Endothelial cell of umbilical vein (primary cell): ENCODE results near the gene MATR3. TPM values are rescaled to one million over a fixed set of nuclear protein-coding genes. Genes with fewer than 3 reads are reported as not detected.

Experiments used
- BruUV-seq: library from RNA; stranded (reverse); fragments of 400-500 nt; replicated peaks from 2 replicates; lab custom pipeline; 2021; lab: Mats Ljungman, UMichigan
- CTCF ChIA-PET: fragments of 300-600, 350-600 bp; sonication (Branson Sonifier 250); formaldehyde crosslinking; loops from one replicate; lab custom pipeline; 2021; ENCODE audit warnings: antibody characterized with exemption, inconsistent platforms; lab: Charles Lee
- POLR2A ChIA-PET: fragments of 300-600, 350-600 bp; sonication (Branson Sonifier 250); formaldehyde crosslinking; loops from one replicate; lab custom pipeline; 2021; ENCODE audit warnings: antibody characterized with exemption, inconsistent platforms; lab: Charles Lee
- DNase-seq: peaks from one replicate; pipeline ENCODE4 v3.0.0-alpha.2; 2011; ENCODE audit warnings: low read depth, low spot score
- FAIRE-seq: peaks from 2 replicates; lab custom pipeline; 2011; peaks lifted over from hg19 to GRCh38; lab: Jason Lieb, UNC
- H2AFZ ChIP-seq: 2 replicates; pipeline ENCODE4 v1.6.0; 2012; ENCODE audit warnings: low read depth, low read length, control low read depth, inconsistent platforms
- H3K27ac ChIP-seq: 2 replicates; pipeline ENCODE4 v1.5.1; 2011; ENCODE audit warnings: low read depth, mild to moderate bottlenecking, control low read depth, low read length, moderate library complexity; ENCODE audit not compliant: insufficient read depth
- H3K27me3 ChIP-seq, 2 experiments: 2 replicates each; pipeline versions ENCODE4 v1.6.0 to v1.6.1; 2011; ENCODE audit warnings: low read length in 2 of 2, mixed read lengths in 1 of 2; ENCODE audit not compliant: control insufficient read depth in 2 of 2, insufficient read depth in 2 of 2
- H3K36me3 ChIP-seq, 2 experiments: 2 replicates in 1 of 2; 3 replicates in 1 of 2; pipeline ENCODE4 v1.5.1; 2011; ENCODE audit warnings: low read length in 2 of 2, mild to moderate bottlenecking in 1 of 2, moderate library complexity in 1 of 2; ENCODE audit not compliant: control insufficient read depth in 2 of 2, insufficient read depth in 2 of 2; ENCODE audit errors: extremely low read depth in 1 of 2
- H3K4me1 ChIP-seq: 3 replicates; pipeline ENCODE4 v1.5.1; 2011; ENCODE audit warnings: mild to moderate bottlenecking, low read length; ENCODE audit not compliant: control insufficient read depth, insufficient read depth; ENCODE audit errors: extremely low read depth
- H3K4me2 ChIP-seq: 2 replicates; pipeline ENCODE4 v1.6.1; 2011; ENCODE audit warnings: low read length, control low read depth, mixed read lengths; ENCODE audit not compliant: insufficient read depth
- H3K4me3 ChIP-seq, 3 experiments: fragments of 200-600 bp in 1 of 3; sonication (generic), shearing (Covaris generic) in 1 of 3; replicated peaks in 1 of 3; 2 replicates each; pipeline ENCODE4 v1.5.1; 2011 to 2016; ENCODE audit warnings: control low read depth in 3 of 3, low read length in 3 of 3, mild to moderate bottlenecking in 2 of 3, inconsistent platforms in 1 of 3, low read depth in 1 of 3, moderate library complexity in 1 of 3; ENCODE audit not compliant: insufficient read depth in 1 of 3
- H3K79me2 ChIP-seq: 2 replicates; pipeline ENCODE4 v1.6.0; 2012; ENCODE audit warnings: low read length, inconsistent platforms; ENCODE audit not compliant: control insufficient read depth, insufficient read depth
- H3K9ac ChIP-seq: replicated peaks from 2 replicates; pipeline ENCODE3; 2011; ENCODE audit warnings: low read length, control low read depth; ENCODE audit not compliant: insufficient read depth; ENCODE audit errors: extremely low read depth
- H3K9me1 ChIP-seq: replicated peaks from 3 replicates; pipeline ENCODE4 v1.6.0; 2011; ENCODE audit warnings: mild to moderate bottlenecking, low read length; ENCODE audit not compliant: control insufficient read depth, insufficient read depth; ENCODE audit errors: extremely low read depth
- H3K9me3 ChIP-seq: replicated peaks from 2 replicates; pipeline ENCODE4 v1.5.1; 2012; ENCODE audit warnings: low read length, inconsistent platforms; ENCODE audit not compliant: control insufficient read depth, insufficient read depth
- H4K20me1 ChIP-seq: replicated peaks from 2 replicates; pipeline ENCODE3; 2011; ENCODE audit warnings: mild to moderate bottlenecking, low read length; ENCODE audit not compliant: control insufficient read depth, insufficient read depth; ENCODE audit errors: extremely low read depth
- CTCF ChIP-seq, 2 donors: IDR thresholded peaks; 1 replicate in 1 of 2; 2 replicates in 1 of 2; pipeline ENCODE4 v1.5.1; 2011; ENCODE audit warnings: low read length in 2 of 2, mild to moderate bottlenecking in 2 of 2, moderate library complexity in 2 of 2, control low read depth in 1 of 2, inconsistent platforms in 1 of 2, low read depth in 1 of 2; ENCODE audit not compliant: insufficient read depth in 1 of 2; ENCODE audit errors: extremely low read depth in 1 of 2
- EZH2 ChIP-seq: IDR thresholded peaks from 2 replicates; pipeline ENCODE4 v1.6.1; 2012; ENCODE audit warnings: borderline replicate concordance, low read depth, mild to moderate bottlenecking, moderate library complexity, low read length, inconsistent platforms; ENCODE audit not compliant: severe bottlenecking
- FOS ChIP-seq: IDR thresholded peaks from 2 replicates; pipeline ENCODE4 v1.6.1; 2011; ENCODE audit warnings: mild to moderate bottlenecking, low read length, moderate library complexity, borderline replicate concordance; ENCODE audit not compliant: insufficient read depth
- GATA2 ChIP-seq: IDR thresholded peaks from 2 replicates; pipeline ENCODE4 v1.7.0; 2011; ENCODE audit warnings: low read depth, mild to moderate bottlenecking, moderate library complexity, mixed read lengths, low read length; ENCODE audit not compliant: insufficient read length, insufficient read depth
- JUN ChIP-seq: IDR thresholded peaks from 2 replicates; pipeline ENCODE4 v1.6.1; 2011; ENCODE audit warnings: borderline replicate concordance, low read depth; ENCODE audit not compliant: insufficient read length, insufficient read depth
- MYC ChIP-seq: IDR thresholded peaks from one replicate; pipeline ENCODE4 v1.6.1; 2011; ENCODE audit warnings: mild to moderate bottlenecking, low read depth, low read length
- POLR2A ChIP-seq: IDR thresholded peaks from 2 replicates; pipeline ENCODE4 v1.6.1; 2012; ENCODE audit warnings: low read depth, mild to moderate bottlenecking, control low read depth, low read length
- POLR2AphosphoS5 ChIP-seq: IDR thresholded peaks from 2 replicates; pipeline ENCODE4 v1.6.1; 2012; ENCODE audit warnings: low read depth, mild to moderate bottlenecking, control low read depth, low read length, moderate library complexity; ENCODE audit not compliant: insufficient read depth
- dilution Hi-C: fragments of 300-500 bp; cut with MboI; formaldehyde crosslinking; loops from one replicate; pipeline ENCODE4 v1.15.0; 2019; ENCODE audit warnings: low sequenced_read_pairs; ENCODE audit not compliant: extremely low pct_ligation_motif_present
- intact Hi-C: fragments of 100-400 bp; cut with micrococcal nuclease; formaldehyde crosslinking; loops from one replicate; pipeline ENCODE4 v1.10.0; 2022
- polyA plus RNA-seq, 4 experiments: library from polyadenylated mRNA; depleted of rRNA in 3 of 4; stranded (reverse) in 3 of 4; unstranded in 1 of 4; fragments of >200 nt; gene quantifications; 2 replicates each; pipeline versions ENCODE4 v1.2.1 to v1.2.3, GENCODE V29; 2011 to 2012; ENCODE audit warnings: missing spikeins in 1 of 4
- total RNA-seq: library from RNA; stranded (reverse); gene quantifications from 2 replicates; pipeline ENCODE4 v1.2.3, GENCODE V29; 2021
- TF ChIP-seq, protein P1 (sequence below): IDR thresholded peaks from 2 replicates; pipeline ENCODE4 v1.6.1; 2011; ENCODE audit not compliant: insufficient read depth, insufficient read length

Gene MATR3
- total and polyA plus RNA-seq, 2 donors (not counting 3 experiments of a cell fraction or from before 2014, with no cell fraction given) = 64.0 to 158 TPM

GRCh38 chr5:139263946-139264345 lies 29.6 kb upstream of the MATR3 start:
- Histone ChIP-seq H3K36me3 (no peaks in the 10 kb centered on the region), H3K79me2 (no peaks in the 10 kb centered on the region), H4K20me1 (no peaks in the 10 kb centered on the region), H3K9me3 (no peaks in the 10 kb centered on the region), H2AFZ (no peak overlapping the region), H3K9ac (no peak overlapping the region), H3K4me1 (no peaks in the 10 kb centered on the region), H3K27me3 (peaks cover 0 to 3% of the 10 kb centered on the region in 2 experiments), H3K4me3 (no peak overlapping the region), H3K4me2 (no peak overlapping the region), H3K9me1 (no peaks in the 10 kb centered on the region), H3K27ac (no peak overlapping the region)
- dilution Hi-C loops (no loop called here), intact Hi-C loops (loop anchor here (5.0 kb wide), 1 partner anchor 327 kb away; no protein-coding TSS in a partner anchor)
- FAIRE-seq (no peak), DNase-seq (no peak)
- POLR2A ChIA-PET = no interaction called here
- CTCF ChIA-PET = no interaction called here
- no TSS peak for BruUV-seq
- TF ChIP-seq GATA2 (no peak), FOS (no peak), MYC (no peak), CTCF (IDR thresholded peaks at IDR 0.05; ENCODE audit: extremely low read depth in 1 of 2, insufficient read depth in 1 of 2, low read depth in 1 of 2, low read length in 2 of 2) (no peak), POLR2A (no peak), JUN (no peak), EZH2 (no peak), POLR2AphosphoS5 (no peak)
- TF ChIP-seq, protein P1, sequence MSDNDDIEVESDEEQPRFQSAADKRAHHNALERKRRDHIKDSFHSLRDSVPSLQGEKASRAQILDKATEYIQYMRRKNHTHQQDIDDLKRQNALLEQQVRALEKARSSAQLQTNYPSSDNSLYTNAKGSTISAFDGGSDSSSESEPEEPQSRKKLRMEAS = no peak
